GM23338 (cell line): ENCODE data around the gene PPCDC. TPM values are rescaled to one million over a fixed set of nuclear protein-coding genes. Genes with fewer than 3 reads are reported as not detected.

Source experiments
- ATAC-seq: fragments of 200-7000 bp; cut with Tn5 transposase; 3 replicates; pipeline ENCODE4 v1.9.1; 2020
- DNase-seq: peaks from one replicate; pipeline ENCODE4 v3.0.0-alpha.2; 2015; ENCODE audit warnings: low spot score
- H2AFZ ChIP-seq: fragments of 200-600 bp; sonication (generic); 2 replicates; pipeline ENCODE4 v1.8.0; 2016; ENCODE audit warnings: antibody characterized with exemption, mild to moderate bottlenecking, moderate library complexity
- H3F3A ChIP-seq: fragments of 200-600 bp; sonication (generic); replicated peaks from 2 replicates; pipeline ENCODE4 v1.8.0; 2017; ENCODE audit warnings: antibody characterized with exemption, mixed run types, low read depth
- H3K27ac ChIP-seq: fragments of 200-600 bp; sonication (generic); 2 replicates; pipeline ENCODE4 v1.6.1; 2016; ENCODE audit warnings: low read depth
- H3K27me3 ChIP-seq: fragments of 200-600 bp; sonication (generic); 2 replicates; pipeline ENCODE4 v1.8.0; 2016; ENCODE audit warnings: mild to moderate bottlenecking, mixed run types, moderate library complexity; ENCODE audit not compliant: insufficient read depth
- H3K36me3 ChIP-seq: fragments of 200-600 bp; sonication (generic); 2 replicates; pipeline ENCODE4 v1.8.0; 2016; ENCODE audit warnings: mild to moderate bottlenecking; ENCODE audit not compliant: insufficient read depth
- H3K4me1 ChIP-seq: fragments of 200-600 bp; sonication (generic); 2 replicates; pipeline ENCODE4 v1.8.0; 2016; ENCODE audit warnings: mild to moderate bottlenecking, moderate library complexity; ENCODE audit not compliant: insufficient read depth
- H3K4me2 ChIP-seq: fragments of 200-600 bp; sonication (generic); 2 replicates; pipeline ENCODE4 v1.7.1; 2017; ENCODE audit warnings: mixed run types
- H3K4me3 ChIP-seq: fragments of 200-600 bp; sonication (generic); 2 replicates; pipeline ENCODE4 v1.6.1; 2016; ENCODE audit warnings: mixed run types
- H3K79me2 ChIP-seq: fragments of 200-600 bp; sonication (generic); replicated peaks from 2 replicates; pipeline ENCODE4 v1.8.0; 2017; ENCODE audit warnings: mild to moderate bottlenecking; ENCODE audit not compliant: insufficient read depth
- H3K9me2 ChIP-seq: fragments of 200-600 bp; sonication (generic); 2 replicates; pipeline ENCODE4 v1.8.0; 2017; ENCODE audit not compliant: insufficient read depth
- H4K20me1 ChIP-seq: fragments of 200-600 bp; sonication (generic); replicated peaks from 2 replicates; pipeline ENCODE4 v1.8.0; 2017; ENCODE audit warnings: mild to moderate bottlenecking; ENCODE audit not compliant: insufficient read depth
- H3K27ac Mint-ChIP-seq: 2 replicates; pipeline ENCODE4 v1.8.0; 2020; ENCODE audit warnings: inconsistent platforms, mild to moderate bottlenecking, moderate library complexity, mixed read lengths
- H3K27me3 Mint-ChIP-seq: 3 replicates; pipeline ENCODE4 v1.8.0; 2022; ENCODE audit warnings: low read depth, mild to moderate bottlenecking, moderate library complexity, mixed read lengths, inconsistent platforms; ENCODE audit not compliant: insufficient read depth, poor library complexity
- H3K36me3 Mint-ChIP-seq: 3 replicates; pipeline ENCODE4 v1.8.0; 2021; ENCODE audit warnings: low read depth, mild to moderate bottlenecking, inconsistent platforms, moderate library complexity, mixed read lengths
- H3K4me1 Mint-ChIP-seq: 3 replicates; pipeline ENCODE4 v1.8.0; 2020; ENCODE audit warnings: mild to moderate bottlenecking, inconsistent platforms, mixed read lengths
- H3K4me3 Mint-ChIP-seq: 3 replicates; pipeline ENCODE4 v1.8.0; 2021; ENCODE audit warnings: moderate library complexity, mild to moderate bottlenecking, inconsistent platforms, mixed read lengths
- H3K9me3 Mint-ChIP-seq: 3 replicates; pipeline ENCODE4 v1.8.0; 2020; ENCODE audit warnings: moderate library complexity, mild to moderate bottlenecking, inconsistent platforms, mixed read lengths
- CREB1 ChIP-seq: fragments of 250-450 bp; sonication (Bioruptor Pico); IDR thresholded peaks from 2 replicates; pipeline ENCODE4 v1.5.0; 2020; ENCODE audit warnings: low read depth, mild to moderate bottlenecking, moderate library complexity
- ETS1 ChIP-seq: IDR thresholded peaks from 2 replicates; pipeline ENCODE4 v1.6.1; 2016; ENCODE audit warnings: antibody characterized with exemption
- EZH2 ChIP-seq: fragments of 200-600 bp; sonication (generic); IDR thresholded peaks from one replicate; pipeline ENCODE4 v1.8.0; 2017; ENCODE audit warnings: antibody characterized with exemption, mild to moderate bottlenecking, low read depth; ENCODE audit not compliant: unreplicated experiment
- POLR2AphosphoS5 ChIP-seq: IDR thresholded peaks from 2 replicates; pipeline ENCODE4 v1.6.1; 2016; ENCODE audit warnings: antibody characterized with exemption, low read depth
- STAT1 ChIP-seq: IDR thresholded peaks from one replicate; pipeline ENCODE4 v1.6.1; 2016; ENCODE audit warnings: antibody characterized with exemption; ENCODE audit not compliant: unreplicated experiment
- ZNF114 ChIP-seq: fragments of 250-450 bp; sonication (Bioruptor Pico); IDR thresholded peaks from 2 replicates; pipeline ENCODE4 v1.5.0; 2020; ENCODE audit warnings: mild to moderate bottlenecking, moderate library complexity
- ZNF331 ChIP-seq: fragments of 250-450 bp; sonication (Bioruptor Pico); IDR thresholded peaks from 2 replicates; pipeline ENCODE4 v1.5.0; 2020; ENCODE audit warnings: low read depth, mild to moderate bottlenecking, moderate library complexity
- ZNF462 ChIP-seq: fragments of 250-450 bp; sonication (Bioruptor Pico); IDR thresholded peaks from 2 replicates; pipeline ENCODE4 v1.5.0; 2020; ENCODE audit warnings: mild to moderate bottlenecking, moderate library complexity
- polyA plus RNA-seq: library from polyadenylated mRNA; unstranded; fragments of >200 nt; fragmentation: Nextera tagmentation; extraction: Ambion mirVana; gene quantifications from 2 replicates; pipeline ENCODE4 v1.2.1, GENCODE V29; 2016
- small RNA-seq: library from RNA; depleted of rRNA; stranded (forward); fragments of <200 nt; gene quantifications from one replicate; pipeline ENCODE3, GENCODE V24; 2014; ENCODE audit warnings: low replicate concordance
- total RNA-seq: library from RNA; depleted of rRNA; stranded (reverse); fragments of >200 nt; shearing (Covaris generic); gene quantifications from 2 replicates; pipeline ENCODE4 v1.2.3, GENCODE V29; 2014; rRNA removed

Gene PPCDC
- total and polyA plus RNA-seq, 2 experiments from 2014 or later = 17.8 to 40.2 TPM

GRCh38 chr15:75097939-75098338 lies 74.5 kb downstream of the PPCDC start (continued):
- no peak for TF ChIP-seq ZNF462 (CRISPR knock-in tag)
- TF ChIP-seq EZH2 = no peak
- TF ChIP-seq CREB1 (CRISPR knock-in tag) = no peak
- no peak for TF ChIP-seq STAT1
- no peak for TF ChIP-seq ETS1

GRCh38 chr15:75098404-75098803 lies 75.0 kb downstream of the PPCDC start:
- Histone ChIP-seq H3K36me3 (no peaks in the 10 kb centered on the region), H4K20me1 (no peaks in the 10 kb centered on the region), H2AFZ (no peak overlapping the region), H3K4me1 (no peaks in the 10 kb centered on the region), H3F3A (no peaks in the 10 kb centered on the region), H3K4me3 (no peak overlapping the region), H3K79me2 (no peaks in the 10 kb centered on the region), H3K27me3 (no peaks in the 10 kb centered on the region), H3K27ac (no peak overlapping the region), H3K9me2 (no peaks in the 10 kb centered on the region), H3K4me2 (no peak overlapping the region)
- DNase-seq (no peak), ATAC-seq (no peak)
- Mint-ChIP-seq H3K36me3 (no peaks in the 10 kb centered on the region), H3K4me3 (no peak overlapping the region), H3K27me3 (peaks cover 5% of the 10 kb centered on the region), H3K4me1 (no peaks in the 10 kb centered on the region), H3K27ac (no peak overlapping the region), H3K9me3 (no peaks in the 10 kb centered on the region; the same call in 2 of the 3 replicates)
- TF ChIP-seq ZNF331 (CRISPR knock-in tag) = no peak
- no peak for TF ChIP-seq CREB1 (CRISPR knock-in tag)
- TF ChIP-seq POLR2AphosphoS5 = no peak
- no peak for TF ChIP-seq ZNF114 (CRISPR knock-in tag)

Small RNA genes lying within 50 kb of the gene (small RNA-seq; reads per million reads assigned to genes)
- not detected for gene AC015720.1
- not detected for gene RF00019

Other genes with a start within 250 kb of the PPCDC start
- 27.5 and 29.9 TPM in 2 replicates for gene CSK, start 241.5 kb upstream of the PPCDC start, total RNA-seq
- 13.6 and 16.5 TPM in 2 replicates for gene CSK, start 241.5 kb upstream of the PPCDC start, polyA plus RNA-seq
- not detected in 2 replicates for gene LMAN1L, start 210.8 kb upstream of the PPCDC start, total RNA-seq
- not detected in 2 replicates for gene LMAN1L, start 210.8 kb upstream of the PPCDC start, polyA plus RNA-seq
- 0.62 and 0.66 TPM in 2 replicates for gene CPLX3, start 197.0 kb upstream of the PPCDC start, total RNA-seq
- 0.21 TPM in 1 of 2 replicates, not detected in the other for gene CPLX3, start 197.0 kb upstream of the PPCDC start, polyA plus RNA-seq
- gene ULK3, start 180.4 kb upstream of the PPCDC start, total RNA-seq = 32.6 and 35.4 TPM in 2 replicates
- gene ULK3, start 180.4 kb upstream of the PPCDC start, polyA plus RNA-seq = 19.3 and 20.3 TPM in 2 replicates
- 51.3 and 64.9 TPM in 2 replicates for gene SCAMP2, start 150.2 kb upstream of the PPCDC start, total RNA-seq
- 34.7 and 35.8 TPM in 2 replicates for gene SCAMP2, start 150.2 kb upstream of the PPCDC start, polyA plus RNA-seq
- gene MPI, start 133.5 kb upstream of the PPCDC start, total RNA-seq = 67.5 and 74.2 TPM in 2 replicates
- 18.0 and 21.2 TPM in 2 replicates for gene MPI, start 133.5 kb upstream of the PPCDC start, polyA plus RNA-seq
- gene FAM219B, start 116.7 kb upstream of the PPCDC start, total RNA-seq = 53.1 and 61.4 TPM in 2 replicates
- gene FAM219B, start 116.7 kb upstream of the PPCDC start, polyA plus RNA-seq = 28.2 and 28.8 TPM in 2 replicates
- gene COX5A, start 85.5 kb upstream of the PPCDC start, total RNA-seq = 190 and 292 TPM in 2 replicates
- 765 and 885 TPM in 2 replicates for gene COX5A, start 85.5 kb upstream of the PPCDC start, polyA plus RNA-seq
- gene RPP25, start 66.8 kb upstream of the PPCDC start, total RNA-seq = 15.8 and 18.8 TPM in 2 replicates
- 14.6 and 14.8 TPM in 2 replicates for gene RPP25, start 66.8 kb upstream of the PPCDC start, polyA plus RNA-seq
- 31.0 and 43.3 TPM in 2 replicates for gene SCAMP5, start 28.0 kb upstream of the PPCDC start, total RNA-seq
- 12.8 and 12.9 TPM in 2 replicates for gene SCAMP5, start 28.0 kb upstream of the PPCDC start, polyA plus RNA-seq
- gene C15orf39, start 178.3 kb downstream of the PPCDC start, total RNA-seq = 48.5 and 54.1 TPM in 2 replicates
- gene C15orf39, start 178.3 kb downstream of the PPCDC start, polyA plus RNA-seq = 13.4 and 13.9 TPM in 2 replicates
- 0.70 and 1.3 TPM in 2 replicates for gene GOLGA6C, start 234.7 kb downstream of the PPCDC start, total RNA-seq
- 0.34 TPM in 1 of 2 replicates, not detected in the other for gene GOLGA6C, start 234.7 kb downstream of the PPCDC start, polyA plus RNA-seq